Pancreas (tissue), 10 donors: ENCODE data around the gene IFIT1. TPM values are rescaled to one million over a fixed set of nuclear protein-coding genes. Genes with fewer than 3 reads are reported as not detected.
"Not testable (repeated sequence)": the region's sequence is repeated elsewhere in the genome, so short reads cannot be mapped to it uniquely, and the experiment has no call there.

Experiments
- ATAC-seq, 4 donors: fragments of 200-7000 bp; cut with Tn5 transposase; one replicate each; pipeline versions ENCODE4 v1.8.0 to v1.9.1; 2020; ENCODE audit warnings: mild to moderate bottlenecking in 4 of 4, moderate library complexity in 4 of 4
- DNase-seq, 6 donors: peaks; one replicate each; pipeline ENCODE4 v3.0.0-alpha.2; 2020
- FAIRE-seq: peaks from 2 replicates; lab custom pipeline; 2012; peaks lifted over from hg19 to GRCh38; lab: Jason Lieb, UNC
- H3K27ac ChIP-seq, 4 donors: fragments of 200-600 bp; sonication (generic); 1 replicate in 3 of 4; 2 replicates in 1 of 4; pipeline versions ENCODE4 v1.5.0 to v1.8.0; 2020
- H3K27me3 ChIP-seq, 4 donors: fragments of 200-600 bp; one replicate each; pipeline ENCODE4 v1.8.0; 2021
- H3K36me3 ChIP-seq, 3 donors: fragments of 200-600 bp; sonication (generic) in 1 of 3; one replicate each; pipeline versions ENCODE4 v1.5.0 to v1.8.0; 2020 to 2021
- H3K4me1 ChIP-seq, 3 donors: fragments of 200-600 bp; one replicate each; pipeline ENCODE4 v1.8.0; 2021
- H3K4me3 ChIP-seq, 4 donors: fragments of 200-600 bp; sonication (generic) in 2 of 4; one replicate each; pipeline versions ENCODE4 v1.5.0 to v1.8.0; 2020 to 2021
- H3K9me3 ChIP-seq, 4 donors: fragments of 200-600 bp; one replicate each; pipeline ENCODE4 v1.8.0; 2021
- CTCF ChIP-seq, 4 donors: fragments of 200-600 bp; sonication (generic) in 3 of 4; IDR thresholded peaks; one replicate each; pipeline versions ENCODE4 v1.5.0 to v1.8.0; 2021; ENCODE audit warnings: antibody characterized with exemption in 4 of 4
- WGBS, 2 donors: extraction: QIAGEN DNeasy Blood & Tissue Kit; methylation state at CpG; one replicate each; pipeline ENCODE4 v1.1.7; 2013; 5-methylcytosine and 5-hydroxymethylcytosine counted together
- intact Hi-C, 3 donors: fragments of 100-400 bp; cut with DNase I; formaldehyde crosslinking; loops; one replicate each; pipeline versions ENCODE4 v1.11.1 to v1.14.2; 2022
- polyA plus RNA-seq, 2 donors: library from polyadenylated mRNA; stranded (reverse); fragments of 200-250 nt; gene quantifications; one replicate each; pipeline ENCODE4 v1.2.3, GENCODE V29; 2013
- total RNA-seq, 6 donors: library from RNA; stranded (reverse); fragmentation: NEBNext Ultra II Directional in 4 of 6; extraction: Animal tissue kit (Norgen Biotek cat#: 25700) in 4 of 6; gene quantifications; one replicate each; pipeline versions ENCODE4 v1.2.1 to v1.2.4, GENCODE V29; 2021 to 2023
- donor health status: healthy with polysubstance abuse.
- donor health status: DM: no; HTN: no; CAD: no; lungs with moderate emphysema.
- donor health status: DM: no; HTN: no; CAD: no.
- donor health status: control.
- donor health status: control.
- donor health status: Bipolar disorder and iron deficiency.
- donor health status: DM: yes; HTN: yes; CAD: no.
- donor health status: DM: no; HTN: no; CAD: no.
- donor health status: DM: no; HTN: no; CAD: no.
- donor health status: DM: yes; HTN: yes; CAD: no.

The IFIT1 gene
- total and polyA plus RNA-seq, 8 donors = 2.4 to 11.4 (median 4.0) TPM

DNA sequence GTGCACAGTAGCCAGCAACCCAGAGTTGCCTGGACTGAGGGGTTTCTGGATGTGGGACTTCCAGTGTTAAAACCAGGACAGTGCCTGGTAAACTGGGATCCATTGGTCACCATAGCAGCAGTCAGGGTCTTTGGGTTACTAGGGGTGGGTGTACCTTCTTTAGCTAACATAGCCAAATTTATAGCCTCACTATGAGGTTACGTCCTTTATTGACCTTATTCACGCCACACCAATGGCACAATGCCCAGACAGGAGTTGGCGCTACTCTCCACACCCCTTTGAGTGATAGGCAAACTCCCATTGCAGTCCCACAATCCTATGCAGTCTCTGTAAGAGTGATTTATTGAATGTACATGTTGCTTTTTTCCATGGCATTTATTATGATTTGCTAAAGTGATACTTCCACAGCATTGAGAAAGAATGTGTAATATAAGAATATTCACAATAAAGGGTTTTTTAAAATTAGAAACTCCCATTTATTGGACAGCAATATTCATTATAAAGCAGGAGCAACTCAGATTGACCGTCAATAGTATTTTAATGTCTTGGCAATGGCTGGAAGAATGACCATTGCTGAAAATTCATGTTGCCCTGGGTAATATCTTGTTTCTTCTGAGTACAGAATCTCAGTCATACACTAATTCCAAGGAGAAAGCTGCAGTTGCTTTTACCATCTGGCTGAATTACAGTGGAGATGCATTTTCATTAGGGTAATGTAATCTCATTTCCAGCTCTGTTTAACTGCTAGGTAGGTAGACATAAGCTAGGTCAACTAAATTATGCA is 48.0 kb downstream of the IFIT1 start:
- FAIRE-seq (no peak), ATAC-seq (peak; percentile 84 to 96 (median 92))
- WGBS, 2 donors = 30 to 33% methylated on average over 4 of the region's 4 CpGs

DNA sequence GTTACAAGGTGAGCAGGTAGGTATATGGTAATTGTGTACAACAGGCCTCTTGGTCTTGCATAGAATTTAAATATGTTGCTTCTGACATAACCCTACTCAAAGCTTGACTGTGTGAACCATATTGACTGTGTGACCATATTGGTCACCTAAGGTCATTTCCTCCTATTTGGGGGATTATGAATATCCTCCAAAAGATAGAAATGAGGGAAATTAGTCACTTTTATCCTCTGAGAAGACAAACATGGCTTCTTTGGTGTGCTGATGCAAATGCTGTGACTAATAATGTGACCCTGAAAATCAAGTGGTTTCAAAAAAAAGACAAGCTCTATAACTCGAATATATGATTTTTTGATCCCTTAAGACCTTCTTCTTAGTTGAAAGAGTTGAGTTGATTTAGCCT is 49.9 kb downstream of the IFIT1 start:
- Histone ChIP-seq H3K4me1 (no peaks in the 10 kb centered on the region), H3K36me3 (no peaks in the 10 kb centered on the region), H3K27me3 (no peaks in the 10 kb centered on the region), H3K9me3 (no peaks in the 10 kb centered on the region), H3K27ac (no peak overlapping the region), H3K4me3 (no peak overlapping the region)
- 80 to 90% methylated on average over 1 of the region's 1 CpG for WGBS, 2 donors
- ATAC-seq (no peak), FAIRE-seq (no peak), DNase-seq (no peak)
- intact Hi-C loops = no loop called here
- no peak for TF ChIP-seq CTCF (IDR thresholded peaks at IDR 0.05)

More for the DNA sequence above, 48.0 kb downstream of the IFIT1 start:
- Histone ChIP-seq H3K4me3 (no peak overlapping the region), H3K27ac (no peak overlapping the region), H3K4me1 (no peaks in the 10 kb centered on the region), H3K36me3 (no peaks in the 10 kb centered on the region), H3K27me3 (no peaks in the 10 kb centered on the region), H3K9me3 (no peaks in the 10 kb centered on the region)
- intact Hi-C loops = no loop called here
- TF ChIP-seq CTCF (IDR thresholded peaks at IDR 0.05) = no peak
- peak in 5 of 6 donors; percentile 51 to 68 (median 64) for DNase-seq

GRCh38 chr10:89444819-89445218 is 52.4 kb downstream of the IFIT1 start:
- H3K27me3 ChIP-seq, ATAC-seq, intact Hi-C loops, H3K36me3 ChIP-seq, H3K4me1 ChIP-seq, H3K4me3 ChIP-seq, H3K9me3 ChIP-seq, H3K27ac ChIP-seq, FAIRE-seq: not testable (repeated sequence)
- WGBS, 2 donors = 91 to 97% methylated on average over 7 of the region's 7 CpGs
- DNase-seq = peak in 1 of 6 donors; percentile 46

DNA sequence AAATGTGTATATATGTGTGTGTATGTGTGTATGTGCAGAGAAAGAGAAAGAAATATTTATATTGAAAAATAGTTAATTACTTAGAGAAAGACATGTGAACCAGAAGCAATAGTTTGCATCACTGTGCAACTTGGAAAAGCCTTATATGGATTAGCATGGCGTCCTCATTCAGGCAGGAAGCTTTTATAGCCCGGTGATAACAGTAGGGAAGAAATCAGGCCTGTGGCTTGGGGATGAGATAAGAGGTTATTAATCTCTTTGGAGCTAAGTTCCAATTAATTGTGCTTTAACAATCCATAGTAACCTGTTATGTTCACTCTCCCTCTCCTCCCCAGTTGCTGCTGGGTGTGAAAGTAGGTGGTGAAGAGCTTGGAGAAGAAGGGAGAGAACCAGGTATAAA is 58.5 kb downstream of the IFIT1 start:
- Histone ChIP-seq H3K27ac (no peak overlapping the region), H3K36me3 (no peaks in the 10 kb centered on the region), H3K9me3 (no peaks in the 10 kb centered on the region), H3K4me1 (peaks cover 0 to 4% (median 0%) of the 10 kb centered on the region in 3 donors), H3K27me3 (no peaks in the 10 kb centered on the region), H3K4me3 (no peak overlapping the region)
- ATAC-seq (peak in 1 of 4 donors; percentile 22), FAIRE-seq (no peak), DNase-seq (no peak)
- intact Hi-C loops = no loop called here
- no peak for TF ChIP-seq CTCF (IDR thresholded peaks at IDR 0.05)
- 66 to 74% methylated on average over 2 of the region's 2 CpGs for WGBS, 2 donors

DNA sequence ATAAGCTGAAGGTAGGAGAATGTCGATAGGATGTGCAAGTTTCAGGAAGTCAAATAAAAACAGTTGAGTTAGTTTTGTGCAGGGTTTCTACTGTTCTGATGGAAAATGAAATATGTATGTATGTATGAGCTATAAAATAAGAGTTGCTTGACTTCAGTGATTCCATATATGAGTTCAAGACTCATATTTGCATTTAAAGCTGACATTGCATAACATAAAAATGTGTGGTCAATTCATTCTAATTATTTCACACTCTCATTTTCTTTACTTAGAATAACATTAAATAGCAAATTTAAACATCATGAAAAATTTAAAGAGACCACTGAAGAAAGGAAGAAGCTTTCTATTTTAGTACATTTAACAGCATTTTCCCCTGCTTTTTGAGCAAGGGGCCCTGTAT is 59.8 kb downstream of the IFIT1 start:
- H3K27me3 ChIP-seq = no peaks in the 10 kb centered on the region
- no peak for ATAC-seq
- H3K36me3 ChIP-seq = no peaks in the 10 kb centered on the region
- FAIRE-seq = no peak
- WGBS, 2 donors = 76 to 79% methylated on average over 1 of the region's 1 CpG
- no peak for TF ChIP-seq CTCF (IDR thresholded peaks at IDR 0.05)
- no peak overlapping the region for H3K27ac ChIP-seq
- no peak for DNase-seq
- intact Hi-C loops = no loop called here
- H3K4me1 ChIP-seq = peaks cover 0 to 4% (median 0%) of the 10 kb centered on the region in 3 donors
- H3K4me3 ChIP-seq = no peak overlapping the region
- H3K9me3 ChIP-seq = no peaks in the 10 kb centered on the region
